ENCODE results near the gene RRP8. TPM values are rescaled to one million over a fixed set of nuclear protein-coding genes. Genes with fewer than 3 reads are reported as not detected.
A peak's percentile ranks its signal among the peaks of the same experiment; 100 is the strongest.

The RRP8 gene
- total and polyA plus RNA-seq, 3 experiments from 2014 or later: 21.1 to 44.7 (median 42.0) TPM

GRCh38 chr11:6630632-6631291, 27.3 kb upstream of the RRP8 start:
- H3K9me3 Mint-ChIP-seq: no peaks in the 10 kb centered on the region
- ChIA-PET CTCF (interaction anchor here (0.9 to 2.1 kb wide), 3 partner anchors 10 to 18 kb away, joined by 3 to 7 read pairs (median 6); partner anchors contain the start of gene TPP1), POLR2A (no interaction called here)
- peaks cover 0 to 28% (median 0%) of the 10 kb centered on the region in 3 donors for H3K36me3 Mint-ChIP-seq
- peaks cover 0 to 2% of the 10 kb centered on the region in 2 donors for H3K27me3 Mint-ChIP-seq
- no peak overlapping the region for H3K4me3 Mint-ChIP-seq
- peaks cover 11 to 22% (median 22%) of the 10 kb centered on the region in 3 donors for H3K4me1 Mint-ChIP-seq
- peaks cover 12% of the 10 kb centered on the region for H3K4me1 ChIP-seq (ENCODE audit: insufficient read depth, low read length)
- H3K27ac ChIP-seq (ENCODE audit: low read depth, low read length): no peak overlapping the region
- H3K27ac Mint-ChIP-seq: no peak overlapping the region
- H3K9me3 ChIP-seq (ENCODE audit: low read length): no peaks in the 10 kb centered on the region
- H3K27me3 ChIP-seq (ENCODE audit: insufficient read depth, low read length, poor library complexity, severe bottlenecking): no peaks in the 10 kb centered on the region
- no peak for DNase-seq
- no peak overlapping the region for H3K4me3 ChIP-seq (ENCODE audit: low read length)
- H3K36me3 ChIP-seq (ENCODE audit: insufficient read depth, low read length): no peaks in the 10 kb centered on the region

GRCh38 chr11:6629892-6630631, 26.6 kb upstream of the RRP8 start:
- Histone ChIP-seq H3K27ac (ENCODE audit: low read depth, low read length) (no peak overlapping the region), H3K9me3 (ENCODE audit: low read length) (no peaks in the 10 kb centered on the region), H3K4me1 (ENCODE audit: insufficient read depth, low read length) (peaks cover 12% of the 10 kb centered on the region), H3K36me3 (ENCODE audit: insufficient read depth, low read length) (no peaks in the 10 kb centered on the region), H3K27me3 (ENCODE audit: insufficient read depth, low read length, poor library complexity, severe bottlenecking) (no peaks in the 10 kb centered on the region), H3K4me3 (ENCODE audit: low read length) (no peak overlapping the region)
- ChIA-PET CTCF (interaction anchor here (0.9 to 2.1 kb wide), 2 partner anchors 9 to 11 kb away, joined by 3 to 6 read pairs; partner anchors contain the start of gene TPP1), POLR2A (no interaction called here)
- H3K4me1 Mint-ChIP-seq: peaks cover 11 to 22% (median 22%) of the 10 kb centered on the region in 3 donors
- no peak for DNase-seq
- no peak overlapping the region for H3K4me3 Mint-ChIP-seq
- H3K9me3 Mint-ChIP-seq: no peaks in the 10 kb centered on the region
- peaks cover 0 to 28% (median 0%) of the 10 kb centered on the region in 3 donors for H3K36me3 Mint-ChIP-seq
- peaks cover 0 to 2% of the 10 kb centered on the region in 2 donors for H3K27me3 Mint-ChIP-seq
- H3K27ac Mint-ChIP-seq: peak overlapping the region in 1 of 8 donors; percentile 85

GRCh38 chr11:6629573-6629891, 26.1 kb upstream of the RRP8 start:
- Histone ChIP-seq H3K4me3 (ENCODE audit: low read length) (no peak overlapping the region), H3K27me3 (ENCODE audit: insufficient read depth, low read length, poor library complexity, severe bottlenecking) (no peaks in the 10 kb centered on the region), H3K4me1 (ENCODE audit: insufficient read depth, low read length) (peaks cover 12% of the 10 kb centered on the region), H3K9me3 (ENCODE audit: low read length) (no peaks in the 10 kb centered on the region), H3K36me3 (ENCODE audit: insufficient read depth, low read length) (no peaks in the 10 kb centered on the region), H3K27ac (ENCODE audit: low read depth, low read length) (no peak overlapping the region)
- H3K9me3 Mint-ChIP-seq: no peaks in the 10 kb centered on the region
- H3K36me3 Mint-ChIP-seq: peaks cover 0 to 29% (median 0%) of the 10 kb centered on the region in 3 donors
- no peak for DNase-seq
- H3K27me3 Mint-ChIP-seq: peaks cover 0 to 2% of the 10 kb centered on the region in 2 donors
- H3K4me3 Mint-ChIP-seq: peak overlapping the region in 1 of 7 donors; percentile 23
- ChIA-PET CTCF (no interaction called here), POLR2A (no interaction called here)
- peaks cover 11 to 22% (median 22%) of the 10 kb centered on the region in 3 donors for H3K4me1 Mint-ChIP-seq
- no peak overlapping the region for H3K27ac Mint-ChIP-seq

GRCh38 chr11:6628526-6628925, 25.1 kb upstream of the RRP8 start:
- Mint-ChIP-seq H3K27ac (peak overlapping the region in 1 of 8 donors; percentile 17), H3K9me3 (no peaks in the 10 kb centered on the region), H3K27me3 (peaks cover 0 to 2% of the 10 kb centered on the region in 2 donors), H3K4me1 (peaks cover 11 to 22% (median 22%) of the 10 kb centered on the region in 3 donors), H3K36me3 (peaks cover 0 to 33% (median 0%) of the 10 kb centered on the region in 3 donors), H3K4me3 (no peak overlapping the region)
- H3K36me3 ChIP-seq (ENCODE audit: insufficient read depth, low read length): no peaks in the 10 kb centered on the region
- no peak overlapping the region for H3K4me3 ChIP-seq (ENCODE audit: low read length)
- no peak overlapping the region for H3K27ac ChIP-seq (ENCODE audit: low read depth, low read length)
- peaks cover 12% of the 10 kb centered on the region for H3K4me1 ChIP-seq (ENCODE audit: insufficient read depth, low read length)
- no peaks in the 10 kb centered on the region for H3K9me3 ChIP-seq (ENCODE audit: low read length)
- ChIA-PET CTCF (interaction anchor here (0.9 kb wide), 1 partner anchor 249 kb away, joined by 3 read pairs; no protein-coding TSS in a partner anchor), POLR2A (interaction anchor here (1.4 kb wide), 1 partner anchor 55 kb away, joined by 4 read pairs; no protein-coding TSS in a partner anchor)
- H3K27me3 ChIP-seq (ENCODE audit: insufficient read depth, low read length, poor library complexity, severe bottlenecking): no peaks in the 10 kb centered on the region
- DNase-seq: no peak

- Histone ChIP-seq H3K36me3 (ENCODE audit: insufficient read depth, low read length) (no peaks in the 10 kb centered on the region), H3K4me3 (ENCODE audit: low read length) (no peak overlapping the region), H3K27me3 (ENCODE audit: insufficient read depth, low read length, poor library complexity, severe bottlenecking) (no peaks in the 10 kb centered on the region), H3K27ac (ENCODE audit: low read depth, low read length) (no peak overlapping the region), H3K9me3 (ENCODE audit: low read length) (no peaks in the 10 kb centered on the region), H3K4me1 (ENCODE audit: insufficient read depth, low read length) (peaks cover 12% of the 10 kb centered on the region)
- no peaks in the 10 kb centered on the region for H3K9me3 Mint-ChIP-seq
- ChIA-PET CTCF (interaction anchor here (0.9 to 1.6 kb wide), 6 partner anchors 9 to 248 kb away, joined by 3 to 5 read pairs (median 3); partner anchors contain the start of genes MRPL17, TAF10 and TPP1), POLR2A (interaction anchor here (1.4 to 1.5 kb wide), 2 partner anchors 15 to 56 kb away, joined by 4 to 6 read pairs; partner anchors contain the start of gene TAF10)
- peaks cover 11 to 22% (median 22%) of the 10 kb centered on the region in 3 donors for H3K4me1 Mint-ChIP-seq
- H3K4me3 Mint-ChIP-seq: peak overlapping the region; percentile 11 to 81 (median 57)
- no peaks in the 10 kb centered on the region for H3K27me3 Mint-ChIP-seq
- peak in 2 of 5 donors; percentile 28 to 38 for DNase-seq
- H3K27ac Mint-ChIP-seq: peak overlapping the region; percentile 2 to 89 (median 69)
- H3K36me3 Mint-ChIP-seq: peaks cover 0 to 28% (median 0%) of the 10 kb centered on the region in 3 donors
Observed at GRCh38 chr11:6627762-6628241, 24.4 kb upstream of the RRP8 start.

GRCh38 chr11:6626971-6627761, 23.8 kb upstream of the RRP8 start:
- Mint-ChIP-seq H3K4me1 (peaks cover 11 to 22% (median 22%) of the 10 kb centered on the region in 3 donors), H3K9me3 (no peaks in the 10 kb centered on the region), H3K27ac (peak overlapping the region; percentile 2 to 89 (median 74)), H3K36me3 (peaks cover 0 to 24% (median 0%) of the 10 kb centered on the region in 3 donors), H3K27me3 (no peaks in the 10 kb centered on the region), H3K4me3 (peak overlapping the region; percentile 11 to 81 (median 57))
- DNase-seq: no peak
- POLR2A ChIA-PET: interaction anchor here (0.5 to 1.5 kb wide), 2 partner anchors 15 to 19 kb away, joined by 5 to 6 read pairs; partner anchors contain the start of gene TAF10
- H3K9me3 ChIP-seq (ENCODE audit: low read length): no peaks in the 10 kb centered on the region
- H3K27me3 ChIP-seq (ENCODE audit: insufficient read depth, low read length, poor library complexity, severe bottlenecking): no peaks in the 10 kb centered on the region
- H3K27ac ChIP-seq (ENCODE audit: low read depth, low read length): no peak overlapping the region
- CTCF ChIA-PET: interaction anchor here (1.0 to 1.6 kb wide), 5 partner anchors 8 to 56 kb away, joined by 3 to 5 read pairs (median 3); partner anchors contain the start of genes MRPL17, TAF10 and TPP1
- peaks cover 12% of the 10 kb centered on the region for H3K4me1 ChIP-seq (ENCODE audit: insufficient read depth, low read length)
- H3K4me3 ChIP-seq (ENCODE audit: low read length): no peak overlapping the region
- H3K36me3 ChIP-seq (ENCODE audit: insufficient read depth, low read length): no peaks in the 10 kb centered on the region

GRCh38 chr11:6625832-6626420, 22.5 kb upstream of the RRP8 start:
- Mint-ChIP-seq H3K27me3 (peaks cover 0 to 1% of the 10 kb centered on the region in 2 donors), H3K36me3 (peaks cover 0 to 16% (median 0%) of the 10 kb centered on the region in 3 donors), H3K4me3 (no peak overlapping the region), H3K27ac (no peak overlapping the region), H3K4me1 (peaks cover 11 to 22% (median 22%) of the 10 kb centered on the region in 3 donors), H3K9me3 (no peaks in the 10 kb centered on the region)
- Histone ChIP-seq H3K9me3 (ENCODE audit: low read length) (no peaks in the 10 kb centered on the region), H3K27me3 (ENCODE audit: insufficient read depth, low read length, poor library complexity, severe bottlenecking) (no peaks in the 10 kb centered on the region), H3K27ac (ENCODE audit: low read depth, low read length) (no peak overlapping the region), H3K4me1 (ENCODE audit: insufficient read depth, low read length) (peaks cover 12% of the 10 kb centered on the region), H3K4me3 (ENCODE audit: low read length) (no peak overlapping the region), H3K36me3 (ENCODE audit: insufficient read depth, low read length) (no peaks in the 10 kb centered on the region)
- DNase-seq: peak in 1 of 5 donors; percentile 26
- ChIA-PET CTCF (interaction anchor here (0.8 kb wide), 1 partner anchor 21 kb away, joined by 3 read pairs; no protein-coding TSS in a partner anchor), POLR2A (interaction anchor here (1.5 kb wide), 1 partner anchor 13 kb away, joined by 6 read pairs; the partner anchor contains the start of gene TAF10)

All from CD8-positive, alpha-beta memory T cell (primary cell).